GM12873 (cell line): ENCODE data around the gene RFXANK.

Source experiments
- CTCF ChIP-seq: IDR thresholded peaks from 2 replicates; pipeline ENCODE4 v1.5.1; 2012; ENCODE audit warnings: low read depth, mild to moderate bottlenecking, moderate library complexity, low read length, control low read depth; ENCODE audit not compliant: insufficient read depth; ENCODE audit errors: missing control alignments

The RFXANK gene

GRCh38 chr19:19149435-19149834 lies 42.6 kb upstream of the RFXANK start:
- TF ChIP-seq CTCF = no peak

- TF ChIP-seq CTCF = no peak
These were observed 40.6 kb upstream of the RFXANK start for GRCh38 chr19:19151418-19151817.

- TF ChIP-seq CTCF = no peak
These were observed 39.2 kb upstream of the RFXANK start for GRCh38 chr19:19152668-19153384.

GRCh38 chr19:19154768-19155494 lies 37.1 kb upstream of the RFXANK start:
- TF ChIP-seq CTCF = peak; percentile 27

- no peak for TF ChIP-seq CTCF
These were observed 36.4 kb upstream of the RFXANK start for GRCh38 chr19:19155495-19156219.

- TF ChIP-seq CTCF = no peak
These were observed 34.2 kb upstream of the RFXANK start for GRCh38 chr19:19157808-19158207.

- TF ChIP-seq CTCF = no peak
These were observed 32.5 kb upstream of the RFXANK start for GRCh38 chr19:19159534-19159933.
